Panc1 (cell line): Measurements from ENCODE around the gene NEAT1. TPM values are rescaled to one million over a fixed set of nuclear protein-coding genes. Genes with fewer than 3 reads are reported as not detected.

Source experiments
- ATAC-seq: fragments of 200-7000 bp; cut with Tn5 transposase; 2 replicates; pipeline ENCODE4 v1.9.1; 2020; ENCODE audit warnings: mild to moderate bottlenecking, moderate library complexity
- BruUV-seq: library from RNA; stranded (reverse); fragments of 400-500 nt; replicated peaks from 2 replicates; lab custom pipeline; 2021; lab: Mats Ljungman, UMichigan
- CTCF ChIA-PET: fragments of 300-600 bp; sonication (Branson Sonifier 250); formaldehyde crosslinking; loops from one replicate; lab custom pipeline; 2022; ENCODE audit warnings: antibody characterized with exemption; lab: Charles Lee
- POLR2A ChIA-PET: fragments of 300-600 bp; sonication (Branson Sonifier 250); formaldehyde crosslinking; loops from one replicate; lab custom pipeline; 2022; ENCODE audit warnings: antibody characterized with exemption; lab: Charles Lee
- DNase-seq: peaks from one replicate; pipeline ENCODE4 v3.0.0-alpha.2; 2010; ENCODE audit warnings: low read depth, low spot score
- H3K27ac ChIP-seq: 2 replicates; pipeline ENCODE4 v1.5.1; 2011; ENCODE audit warnings: mild to moderate bottlenecking, low read length, inconsistent platforms
- H3K27me3 ChIP-seq: fragments of 200-500 bp; sonication (Bioruptor generic); 2 replicates; pipeline ENCODE4 v1.6.0; 2014; ENCODE audit warnings: low read length, inconsistent platforms; ENCODE audit not compliant: control insufficient read depth, insufficient read depth
- H3K36me3 ChIP-seq: fragments of 200-500 bp; sonication (Bioruptor generic); 2 replicates; pipeline ENCODE4 v1.5.1; 2014; ENCODE audit warnings: inconsistent platforms, mild to moderate bottlenecking, low read length, moderate library complexity; ENCODE audit not compliant: control insufficient read depth, insufficient read depth
- H3K4me1 ChIP-seq: 2 replicates; pipeline ENCODE4 v1.5.1; 2011; ENCODE audit warnings: inconsistent platforms, mild to moderate bottlenecking, low read length, moderate library complexity; ENCODE audit not compliant: control insufficient read depth, insufficient read depth
- H3K4me3 ChIP-seq, 2 experiments: 2 replicates each; pipeline ENCODE4 v1.5.1; 2011 to 2012; ENCODE audit warnings: low read depth in 2 of 2, low read length in 2 of 2, mild to moderate bottlenecking in 2 of 2, inconsistent platforms in 1 of 2, moderate library complexity in 1 of 2
- H3K9me3 ChIP-seq: fragments of 200-500 bp; sonication (Bioruptor generic); 2 replicates; pipeline ENCODE4 v1.5.1; 2014; ENCODE audit warnings: low read depth, mild to moderate bottlenecking, inconsistent platforms, low read length, moderate library complexity; ENCODE audit not compliant: control insufficient read depth, insufficient read depth
- POLR2AphosphoS5 ChIP-seq: IDR thresholded peaks from 2 replicates; pipeline ENCODE4 v1.6.1; 2012; ENCODE audit warnings: mild to moderate bottlenecking, low read depth, low read length, moderate library complexity
- SIN3A ChIP-seq: IDR thresholded peaks from 2 replicates; pipeline ENCODE4 v1.6.1; 2012; ENCODE audit warnings: low read depth, mild to moderate bottlenecking, low read length, moderate library complexity, borderline replicate concordance; ENCODE audit not compliant: insufficient read depth
- TCF7L2 ChIP-seq: IDR thresholded peaks from 2 replicates; pipeline ENCODE4 v1.6.1; 2011; ENCODE audit warnings: mild to moderate bottlenecking, low read depth, low read length, inconsistent platforms
- in situ Hi-C: cut with HindIII; loops from 2 replicates; pipeline ENCODE4 v1.10.0; 2016; ENCODE audit warnings: low sequenced_read_pairs, low pct_unique_long_range_greater_than_20kb
- intact Hi-C: fragments of 100-400 bp; cut with micrococcal nuclease; formaldehyde crosslinking; loops from one replicate; pipeline ENCODE4 v1.10.0; 2022; ENCODE audit not compliant: unreplicated experiment
- total RNA-seq: library from RNA; stranded (reverse); gene quantifications from one replicate; pipeline ENCODE4 v1.2.1, GENCODE V29; 2021; ENCODE audit not compliant: unreplicated experiment
- TF ChIP-seq, protein P1 (sequence below): fragments of 450-650 bp; IDR thresholded peaks from 2 replicates; pipeline ENCODE4 v1.5.1; 2017; ENCODE audit warnings: mild to moderate bottlenecking
- TF ChIP-seq, protein P2 (sequence below), 2 experiments: IDR thresholded peaks; 2 replicates each; pipeline ENCODE4 v1.6.1; 2011 to 2012; ENCODE audit warnings: low read depth in 2 of 2, control low read depth in 1 of 2, low read length in 1 of 2, mild to moderate bottlenecking in 1 of 2, moderate library complexity in 1 of 2; ENCODE audit not compliant: insufficient read depth in 1 of 2

NEAT1 gene
- total RNA-seq, 1 experiment from 2014 or later, result 731 TPM

DNA sequence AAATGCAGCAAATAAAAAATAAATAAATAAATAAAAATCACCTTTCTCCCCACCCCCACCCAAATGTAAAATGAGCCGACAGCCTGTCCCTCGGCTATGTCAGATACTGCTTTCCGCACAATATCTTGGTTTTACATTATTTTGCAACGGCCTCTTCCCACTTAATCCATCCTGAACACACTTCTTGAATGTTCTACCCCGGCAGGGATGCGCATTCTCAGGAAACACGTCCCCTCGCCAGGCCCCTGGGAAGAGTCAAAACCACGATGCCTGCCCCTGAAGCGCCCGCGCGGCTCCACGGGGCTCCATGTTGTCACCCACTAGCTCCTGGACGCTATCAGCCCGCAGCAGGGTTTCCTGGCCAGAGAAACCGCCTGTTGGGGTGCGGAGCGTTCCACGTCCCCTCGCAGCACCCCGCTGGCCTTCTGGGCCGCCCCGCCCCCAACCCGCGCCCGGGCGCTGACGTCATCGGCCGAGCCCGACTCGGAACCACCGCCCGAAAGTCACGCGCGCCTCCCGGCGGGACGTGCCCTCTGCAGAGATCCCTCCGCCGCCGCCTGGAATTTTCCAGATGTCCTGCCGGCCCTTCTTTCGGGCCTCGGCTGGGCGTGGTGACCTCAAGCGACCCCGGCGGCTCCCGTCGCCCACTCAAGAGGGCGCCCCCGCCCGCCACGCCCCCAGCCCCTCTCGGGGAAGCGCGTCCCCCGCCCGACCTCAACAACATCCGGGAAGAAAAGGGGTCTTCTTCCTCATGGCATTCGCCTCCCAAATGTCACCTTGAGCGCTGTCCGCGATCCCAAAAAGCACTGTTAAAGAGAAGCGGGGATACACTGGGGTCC is 585 bp upstream of the NEAT1 start:
- TF ChIP-seq POLR2AphosphoS5 (0 out of 2 replicates have a peak, but pooled peaks have one; percentile 5), SIN3A (no peak), TCF7L2 (no peak; the same call in 1 of the 2 replicates)
- TF ChIP-seq, protein P1, sequence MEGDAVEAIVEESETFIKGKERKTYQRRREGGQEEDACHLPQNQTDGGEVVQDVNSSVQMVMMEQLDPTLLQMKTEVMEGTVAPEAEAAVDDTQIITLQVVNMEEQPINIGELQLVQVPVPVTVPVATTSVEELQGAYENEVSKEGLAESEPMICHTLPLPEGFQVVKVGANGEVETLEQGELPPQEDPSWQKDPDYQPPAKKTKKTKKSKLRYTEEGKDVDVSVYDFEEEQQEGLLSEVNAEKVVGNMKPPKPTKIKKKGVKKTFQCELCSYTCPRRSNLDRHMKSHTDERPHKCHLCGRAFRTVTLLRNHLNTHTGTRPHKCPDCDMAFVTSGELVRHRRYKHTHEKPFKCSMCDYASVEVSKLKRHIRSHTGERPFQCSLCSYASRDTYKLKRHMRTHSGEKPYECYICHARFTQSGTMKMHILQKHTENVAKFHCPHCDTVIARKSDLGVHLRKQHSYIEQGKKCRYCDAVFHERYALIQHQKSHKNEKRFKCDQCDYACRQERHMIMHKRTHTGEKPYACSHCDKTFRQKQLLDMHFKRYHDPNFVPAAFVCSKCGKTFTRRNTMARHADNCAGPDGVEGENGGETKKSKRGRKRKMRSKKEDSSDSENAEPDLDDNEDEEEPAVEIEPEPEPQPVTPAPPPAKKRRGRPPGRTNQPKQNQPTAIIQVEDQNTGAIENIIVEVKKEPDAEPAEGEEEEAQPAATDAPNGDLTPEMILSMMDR, result no peak; the same call in 1 of the 2 replicates
- TF ChIP-seq, protein P2, sequence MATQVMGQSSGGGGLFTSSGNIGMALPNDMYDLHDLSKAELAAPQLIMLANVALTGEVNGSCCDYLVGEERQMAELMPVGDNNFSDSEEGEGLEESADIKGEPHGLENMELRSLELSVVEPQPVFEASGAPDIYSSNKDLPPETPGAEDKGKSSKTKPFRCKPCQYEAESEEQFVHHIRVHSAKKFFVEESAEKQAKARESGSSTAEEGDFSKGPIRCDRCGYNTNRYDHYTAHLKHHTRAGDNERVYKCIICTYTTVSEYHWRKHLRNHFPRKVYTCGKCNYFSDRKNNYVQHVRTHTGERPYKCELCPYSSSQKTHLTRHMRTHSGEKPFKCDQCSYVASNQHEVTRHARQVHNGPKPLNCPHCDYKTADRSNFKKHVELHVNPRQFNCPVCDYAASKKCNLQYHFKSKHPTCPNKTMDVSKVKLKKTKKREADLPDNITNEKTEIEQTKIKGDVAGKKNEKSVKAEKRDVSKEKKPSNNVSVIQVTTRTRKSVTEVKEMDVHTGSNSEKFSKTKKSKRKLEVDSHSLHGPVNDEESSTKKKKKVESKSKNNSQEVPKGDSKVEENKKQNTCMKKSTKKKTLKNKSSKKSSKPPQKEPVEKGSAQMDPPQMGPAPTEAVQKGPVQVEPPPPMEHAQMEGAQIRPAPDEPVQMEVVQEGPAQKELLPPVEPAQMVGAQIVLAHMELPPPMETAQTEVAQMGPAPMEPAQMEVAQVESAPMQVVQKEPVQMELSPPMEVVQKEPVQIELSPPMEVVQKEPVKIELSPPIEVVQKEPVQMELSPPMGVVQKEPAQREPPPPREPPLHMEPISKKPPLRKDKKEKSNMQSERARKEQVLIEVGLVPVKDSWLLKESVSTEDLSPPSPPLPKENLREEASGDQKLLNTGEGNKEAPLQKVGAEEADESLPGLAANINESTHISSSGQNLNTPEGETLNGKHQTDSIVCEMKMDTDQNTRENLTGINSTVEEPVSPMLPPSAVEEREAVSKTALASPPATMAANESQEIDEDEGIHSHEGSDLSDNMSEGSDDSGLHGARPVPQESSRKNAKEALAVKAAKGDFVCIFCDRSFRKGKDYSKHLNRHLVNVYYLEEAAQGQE (IDR thresholded peaks at IDR 0.05; ENCODE audit: insufficient read depth in 1 of 2, low read depth in 2 of 2, low read length in 1 of 2), result peak in 1 of 2 experiments; percentile 39; a peak in 1 of 4 replicates
- Histone ChIP-seq H3K36me3 (peaks cover 25% of the 10 kb centered on the region), H3K4me3 (peak overlapping the region; percentile 91 to 99), H3K4me1 (peaks cover 51% of the 10 kb centered on the region), H3K27ac (peak overlapping the region; percentile 100), H3K27me3 (no peaks in the 10 kb centered on the region), H3K9me3 (no peaks in the 10 kb centered on the region)
- intact Hi-C loops, result no loop called here
- DNase-seq, result no peak
- ChIA-PET CTCF (interaction anchor here (0.6 to 0.7 kb wide), 2 partner anchors 86 to 204 kb away, joined by 3 to 8 read pairs; no protein-coding TSS in a partner anchor), POLR2A (interaction anchor here (0.6 to 7.3 kb wide), 22 partner anchors 14 to 1238 kb away, joined by 3 to 108 read pairs (median 8); partner anchors contain the start of genes MALAT1 and ZNRD2)
- no TSS peak for BruUV-seq
- in situ Hi-C loops, result loop anchor here (5.0 kb wide), 1 partner anchor 75 kb away; the partner anchor contains the start of gene MALAT1
- ATAC-seq, result peak; percentile 36

DNA sequence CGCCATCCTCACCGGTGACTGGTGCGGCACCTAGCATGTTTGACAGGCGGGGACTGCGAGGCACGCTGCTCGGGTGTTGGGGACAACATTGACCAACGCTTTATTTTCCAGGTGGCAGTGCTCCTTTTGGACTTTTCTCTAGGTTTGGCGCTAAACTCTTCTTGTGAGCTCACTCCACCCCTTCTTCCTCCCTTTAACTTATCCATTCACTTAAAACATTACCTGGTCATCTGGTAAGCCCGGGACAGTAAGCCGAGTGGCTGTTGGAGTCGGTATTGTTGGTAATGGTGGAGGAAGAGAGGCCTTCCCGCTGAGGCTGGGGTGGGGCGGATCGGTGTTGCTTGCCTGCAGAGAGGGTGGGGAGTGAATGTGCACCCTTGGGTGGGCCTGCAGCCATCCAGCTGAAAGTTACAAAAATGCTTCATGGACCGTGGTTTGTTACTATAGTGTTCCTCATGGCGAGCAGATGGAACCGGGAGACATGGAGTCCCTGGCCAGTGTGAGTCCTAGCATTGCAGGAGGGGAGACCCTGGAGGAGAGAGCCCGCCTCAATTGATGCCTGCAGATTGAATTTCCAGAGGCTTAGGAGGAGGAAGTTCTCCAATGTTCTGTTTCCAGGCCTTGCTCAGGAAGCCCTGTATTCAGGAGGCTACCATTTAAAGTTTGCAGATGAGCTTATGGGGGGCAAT is 1.1 kb downstream of the NEAT1 start:
- no peak for ATAC-seq
- intact Hi-C loops (no loop called here), in situ Hi-C loops (loop anchor here (5.0 kb wide), 1 partner anchor 74 kb away; the partner anchor contains the start of gene MALAT1)
- peaks cover 49% of the 10 kb centered on the region for H3K4me1 ChIP-seq
- TF ChIP-seq POLR2AphosphoS5, result no peak
- TF ChIP-seq SIN3A, result peak; percentile 94
- H3K27me3 ChIP-seq, result no peaks in the 10 kb centered on the region
- no peaks in the 10 kb centered on the region for H3K9me3 ChIP-seq
- no TSS peak for BruUV-seq
- H3K4me3 ChIP-seq, result peak overlapping the region; percentile 91 to 99
- ChIA-PET POLR2A (interaction anchor here (0.5 to 7.3 kb wide), 14 partner anchors 16 to 221 kb away, joined by 3 to 108 read pairs (median 4); partner anchors contain the start of genes MALAT1 and ZNRD2), CTCF (interaction anchor here (0.6 kb wide), 1 partner anchor 85 kb away, joined by 5 read pairs; no protein-coding TSS in a partner anchor)
- H3K36me3 ChIP-seq, result peaks cover 25% of the 10 kb centered on the region
- no peak for DNase-seq
- peak overlapping the region; percentile 100 for H3K27ac ChIP-seq
